Heart left ventricle (tissue), 13 donors: ENCODE data around the gene FLVCR1.

Source experiments
- CTCF ChIP-seq, 12 donors: fragments of 200-600 bp; sonication (generic) in 4 of 12; IDR thresholded peaks; one replicate each; pipeline versions ENCODE4 v1.5.0 to v1.8.0; 2018 to 2022; ENCODE audit warnings: antibody characterized with exemption in 12 of 12, mild to moderate bottlenecking in 5 of 12
- POLR2A ChIP-seq, 2 donors: fragments of 450-650 bp; IDR thresholded peaks; one replicate each; pipeline ENCODE4 v1.6.1; 2017; ENCODE audit warnings: antibody characterized with exemption in 2 of 2, mild to moderate bottlenecking in 2 of 2, moderate library complexity in 2 of 2
- donor health status: ischemic (EF 13 %, LVEDD 7.1; RV severe dilation, severe dysfunction).
- donor health status: DM: no; HTN: yes; CAD: no.
- donor health status: DM: no; HTN: no; CAD: no.
- donor health status: ischemic (EF 25% LVEDD 6.9; RV normal size, moderate dysfunction).
- donor health status: ischemic (EF 25% LVEDD 5.7; RV mildly dilated, moderate dysfunction).
- donor health status: ischemic (EF 35%, LVEDD 5.7; RV mildly dilated, moderate dysfunction).
- donor health status: nonischemic (EF 11% LVEDD 7.7; RV severe dilation, severe dysfunction).
- donor health status: DM: yes; HTN: yes; CAD: no.
- donor health status: PGD.
- donor health status: ischemic (EF 29% LVEDD 5.4; RV normal size, mild dysfunction).
- donor health status: nonischemic (EF 23%, LVEDD 6.1; RV moderate dilation, normal function).

- TF ChIP-seq POLR2A (IDR thresholded peaks at IDR 0.05) (no peak), CTCF (IDR thresholded peaks at IDR 0.05) (no peak)
Observed at GRCh38 chr1:212928323-212929291, 70.5 kb downstream of the FLVCR1 start.
